PC-9 (cell line): ENCODE results near the gene KCNG1. TPM values are rescaled to one million over a fixed set of nuclear protein-coding genes. Genes with fewer than 3 reads are reported as not detected.

Source experiments
- BruUV-seq: library from RNA; stranded (reverse); fragments of 400-500 nt; replicated peaks from 2 replicates; lab custom pipeline; 2021; lab: Mats Ljungman, UMichigan
- CTCF ChIA-PET: fragments of 300-600 bp; sonication (Branson Sonifier 250); formaldehyde crosslinking; loops from one replicate; lab custom pipeline; 2022; ENCODE audit warnings: antibody characterized with exemption; lab: Charles Lee
- POLR2A ChIA-PET: fragments of 300-600 bp; sonication (Branson Sonifier 250); formaldehyde crosslinking; loops from one replicate; lab custom pipeline; 2022; ENCODE audit warnings: antibody characterized with exemption; ENCODE audit not compliant: unreplicated experiment; lab: Charles Lee
- DNase-seq, 2 experiments: peaks; one replicate each; pipeline versions ENCODE4 v3.0.0 to v3.0.0-alpha.2; 2015 to 2022; ENCODE audit warnings: mixed read lengths in 1 of 2
- H2AFZ ChIP-seq: fragments of 200-600 bp; sonication (generic); 2 replicates; pipeline ENCODE4 v1.8.1; 2017; ENCODE audit warnings: antibody characterized with exemption
- H3F3A ChIP-seq: fragments of 200-600 bp; sonication (generic); 2 replicates; pipeline ENCODE4 v1.8.1; 2017; ENCODE audit warnings: antibody characterized with exemption, mild to moderate bottlenecking, low read depth; ENCODE audit not compliant: insufficient read depth
- H3K27ac ChIP-seq: fragments of 200-600 bp; sonication (generic); 2 replicates; pipeline ENCODE4 v1.6.1; 2016; ENCODE audit warnings: mixed run types
- H3K27me3 ChIP-seq: fragments of 200-600 bp; sonication (generic); 2 replicates; pipeline ENCODE4 v1.6.1; 2016; ENCODE audit warnings: low read depth, mixed run types; ENCODE audit not compliant: insufficient read depth
- H3K36me3 ChIP-seq: fragments of 200-600 bp; sonication (generic); 2 replicates; pipeline ENCODE4 v1.6.1; 2016; ENCODE audit warnings: low read depth, mixed run types
- H3K4me1 ChIP-seq: fragments of 200-600 bp; sonication (generic); replicated peaks from 2 replicates; pipeline ENCODE4 v1.6.1; 2016; ENCODE audit warnings: mixed run types; ENCODE audit not compliant: insufficient read depth
- H3K4me2 ChIP-seq: fragments of 200-600 bp; sonication (generic); 2 replicates; pipeline ENCODE4 v1.6.1; 2017; ENCODE audit warnings: mixed run types
- H3K4me3 ChIP-seq: fragments of 200-600 bp; sonication (generic); 2 replicates; pipeline ENCODE4 v1.6.1; 2016; ENCODE audit warnings: mixed run types
- H3K79me2 ChIP-seq: fragments of 200-600 bp; sonication (generic); 2 replicates; pipeline ENCODE4 v1.6.1; 2017; ENCODE audit warnings: low read depth, mixed run types
- H3K9me2 ChIP-seq: fragments of 200-600 bp; sonication (generic); 2 replicates; pipeline ENCODE4 v1.8.1; 2017; ENCODE audit warnings: mild to moderate bottlenecking; ENCODE audit not compliant: insufficient read depth
- H3K9me3 ChIP-seq: fragments of 200-600 bp; sonication (generic); 2 replicates; pipeline ENCODE4 v1.8.1; 2016; ENCODE audit warnings: low read depth; ENCODE audit not compliant: insufficient read depth
- H4K20me1 ChIP-seq: fragments of 200-600 bp; sonication (generic); 2 replicates; pipeline ENCODE4 v1.8.1; 2017; ENCODE audit not compliant: insufficient read depth
- CTCF ChIP-seq: fragments of 200-600 bp; sonication (generic); conservative IDR thresholded peaks from 2 replicates; pipeline ENCODE4 v1.6.1; 2017; ENCODE audit warnings: mixed run types, antibody characterized with exemption, mild to moderate bottlenecking, moderate library complexity
- EZH2 ChIP-seq: fragments of 200-600 bp; sonication (generic); IDR thresholded peaks from 2 replicates; pipeline ENCODE4 v1.8.0; 2017; ENCODE audit warnings: antibody characterized with exemption, low read depth
- intact Hi-C: fragments of 100-400 bp; cut with micrococcal nuclease; formaldehyde crosslinking; loops from one replicate; pipeline ENCODE4 v1.10.0; 2022; ENCODE audit not compliant: unreplicated experiment
- total RNA-seq: library from RNA; stranded (reverse); gene quantifications from 2 replicates; pipeline ENCODE4 v1.2.3, GENCODE V29; 2021

Gene KCNG1
- total RNA-seq, 1 experiment from 2014 or later = not detected

DNA sequence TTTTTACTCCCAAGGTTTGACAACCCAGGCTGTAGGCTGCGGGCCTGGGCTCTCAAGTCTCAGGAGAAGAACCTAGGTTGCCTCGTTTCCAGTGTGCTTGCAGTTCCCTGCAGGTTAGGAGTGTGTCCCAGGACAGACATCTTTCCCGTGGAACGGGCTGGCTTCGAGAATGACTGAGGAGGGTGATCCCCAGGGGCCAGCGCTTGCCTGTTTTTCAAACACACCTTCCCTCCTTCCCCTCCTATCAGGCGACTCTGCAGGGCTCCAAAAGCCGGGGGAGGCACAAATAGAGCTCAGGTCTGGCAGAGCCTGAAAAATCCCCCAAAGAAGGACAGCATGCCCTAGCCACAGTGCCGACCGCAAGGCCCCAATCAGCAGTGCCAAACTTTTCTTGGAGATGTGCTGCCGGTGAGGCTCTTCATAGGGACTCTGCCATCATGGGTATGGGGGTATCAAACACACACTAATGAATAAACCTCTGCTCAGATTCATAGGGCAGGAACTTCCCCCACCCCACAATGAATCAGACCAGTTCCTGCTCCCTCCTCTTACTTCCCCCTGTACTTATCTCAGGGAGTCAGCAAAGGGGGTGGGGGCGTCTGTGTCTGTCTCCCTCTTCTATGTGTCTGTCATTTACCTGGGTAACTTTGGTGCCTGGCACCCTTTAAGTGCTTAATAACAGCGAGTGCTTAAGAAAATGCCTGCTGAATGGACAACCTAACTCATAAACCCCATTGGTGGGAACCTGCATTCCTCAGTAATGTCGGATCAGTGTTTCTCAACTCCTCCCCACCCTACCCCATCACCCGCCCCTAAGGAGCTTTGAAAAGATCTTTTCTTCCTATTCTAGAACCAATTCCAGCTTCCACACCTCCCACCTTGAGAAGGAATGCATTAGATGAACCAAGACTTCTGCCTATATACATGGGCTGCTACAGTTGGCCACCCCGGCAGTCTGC is 1.6 kb downstream of the KCNG1 start:
- intact Hi-C loops = no loop called here
- Histone ChIP-seq H3K79me2 (no peaks in the 10 kb centered on the region), H3K9me2 (no peaks in the 10 kb centered on the region), H3K4me2 (no peak overlapping the region), H4K20me1 (no peaks in the 10 kb centered on the region), H3F3A (no peaks in the 10 kb centered on the region), H3K9me3 (no peaks in the 10 kb centered on the region), H3K4me1 (no peaks in the 10 kb centered on the region), H3K27me3 (peaks cover 85% of the 10 kb centered on the region), H3K36me3 (no peaks in the 10 kb centered on the region), H3K27ac (no peak overlapping the region), H2AFZ (no peak overlapping the region), H3K4me3 (no peak overlapping the region)
- ChIA-PET POLR2A (no interaction called here), CTCF (no interaction called here)
- no TSS peak for BruUV-seq
- no peak for DNase-seq
- no peak for TF ChIP-seq CTCF
- no peak for TF ChIP-seq EZH2

GRCh38 chr20:51020657-51021056 is 2.2 kb downstream of the KCNG1 start:
- intact Hi-C loops = no loop called here
- ChIA-PET POLR2A (no interaction called here), CTCF (no interaction called here)
- TF ChIP-seq EZH2 (no peak), CTCF (no peak)
- Histone ChIP-seq H3K4me3 (no peak overlapping the region), H3K27me3 (peaks cover 80% of the 10 kb centered on the region), H3K9me2 (no peaks in the 10 kb centered on the region), H2AFZ (no peak overlapping the region), H3K36me3 (no peaks in the 10 kb centered on the region), H3K4me2 (no peak overlapping the region), H3K27ac (no peak overlapping the region), H3K79me2 (no peaks in the 10 kb centered on the region), H3F3A (no peaks in the 10 kb centered on the region), H3K4me1 (no peaks in the 10 kb centered on the region), H3K9me3 (no peaks in the 10 kb centered on the region), H4K20me1 (no peaks in the 10 kb centered on the region)
- BruUV-seq = no TSS peak
- no peak for DNase-seq

DNA sequence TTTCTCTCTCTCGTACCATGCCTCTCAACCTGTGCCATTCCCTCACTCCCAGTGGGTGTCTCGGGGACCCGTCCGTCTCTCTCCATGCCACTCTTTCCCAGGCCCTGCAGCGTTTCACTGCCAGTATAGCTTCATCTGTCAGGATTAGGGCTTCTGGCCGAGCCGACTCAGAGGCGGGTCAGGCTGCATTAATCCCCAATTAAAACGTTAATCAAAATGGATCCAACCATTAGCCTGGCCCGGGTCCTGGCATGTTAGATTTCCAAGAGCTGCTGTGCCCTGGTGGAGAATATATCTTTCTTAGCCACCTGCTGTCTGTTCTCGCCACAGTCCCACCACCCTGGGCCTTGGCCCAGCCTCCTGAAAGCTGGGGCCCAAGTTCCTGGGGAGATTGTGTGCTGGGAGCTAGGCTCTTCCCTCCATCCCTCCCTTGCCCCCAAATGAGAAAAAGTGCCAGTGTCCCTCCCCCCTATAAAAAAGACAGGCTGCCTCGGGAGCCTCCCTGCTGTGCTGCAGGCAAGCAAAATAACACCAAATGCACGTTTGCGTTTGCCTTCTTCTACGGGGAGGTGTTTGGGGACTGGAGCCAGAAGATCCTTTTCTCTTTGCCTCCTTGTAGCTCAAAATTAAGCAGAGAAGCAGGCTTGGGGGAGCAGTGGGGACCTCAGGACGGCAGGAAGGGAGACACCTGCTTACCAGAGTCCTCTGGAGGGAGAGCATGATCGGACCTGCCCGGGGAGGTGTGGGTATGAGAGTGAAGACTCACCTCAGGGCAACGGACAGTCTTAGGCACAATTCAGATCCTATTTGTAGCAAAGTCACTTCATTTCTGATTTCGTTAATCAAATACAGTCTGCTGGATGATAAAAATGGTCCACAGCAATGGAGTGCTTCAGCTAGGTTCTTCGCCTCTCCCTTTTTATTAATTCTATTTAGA is 3.0 kb downstream of the KCNG1 start:
- no peaks in the 10 kb centered on the region for H3F3A ChIP-seq
- peaks cover 75% of the 10 kb centered on the region for H3K27me3 ChIP-seq
- ChIA-PET CTCF (no interaction called here), POLR2A (no interaction called here)
- no peaks in the 10 kb centered on the region for H4K20me1 ChIP-seq
- no peak overlapping the region for H3K4me2 ChIP-seq
- no peak overlapping the region for H2AFZ ChIP-seq
- no peak overlapping the region for H3K27ac ChIP-seq
- H3K9me3 ChIP-seq = no peaks in the 10 kb centered on the region
- H3K36me3 ChIP-seq = no peaks in the 10 kb centered on the region
- no TSS peak for BruUV-seq
- H3K4me1 ChIP-seq = no peaks in the 10 kb centered on the region
- TF ChIP-seq EZH2 = no peak
- no peak for TF ChIP-seq CTCF
- H3K79me2 ChIP-seq = no peaks in the 10 kb centered on the region
- intact Hi-C loops = no loop called here
- H3K4me3 ChIP-seq = no peak overlapping the region
- DNase-seq = no peak
- H3K9me2 ChIP-seq = no peaks in the 10 kb centered on the region
